Measurements from ENCODE around the gene IGFL2.
"Not testable (repeated sequence)": the region's sequence is repeated elsewhere in the genome, so short reads cannot be mapped to it uniquely, and the experiment has no call there.

The IGFL2 gene

GRCh38 chr19:46147791-46148288 lies at the start of gene IGFL2:
Gene IGFL2 (plus strand): TSS chr19:46148238. CDS start chr19:46148279, 41 bp downstream.
- DNase-seq (ENCODE audit: low read depth in 2 of 2, low spot score in 1 of 2) = no peak

DNA sequence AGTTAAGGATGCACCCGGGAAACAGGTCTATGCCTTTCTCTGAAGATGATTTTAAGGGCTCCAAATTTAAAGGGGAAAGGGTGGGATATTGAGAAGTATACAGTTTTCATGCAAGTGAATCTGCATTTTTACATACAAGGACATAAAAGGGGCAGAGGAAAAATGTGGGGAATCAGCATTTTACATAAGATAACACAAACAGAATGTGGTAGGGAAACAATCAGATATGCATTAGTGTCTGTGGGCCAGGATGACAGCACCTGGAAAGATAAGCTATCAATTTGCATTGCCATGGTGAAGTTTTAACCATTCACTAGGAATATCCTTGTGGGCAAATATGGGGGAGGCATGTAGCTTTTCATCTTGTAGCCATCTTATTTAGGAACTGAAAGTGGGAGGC lies 47.7 kb upstream of the IGFL2 start:
- DNase-seq (ENCODE audit: low read depth in 2 of 2, low spot score in 1 of 2) = no peak

DNA sequence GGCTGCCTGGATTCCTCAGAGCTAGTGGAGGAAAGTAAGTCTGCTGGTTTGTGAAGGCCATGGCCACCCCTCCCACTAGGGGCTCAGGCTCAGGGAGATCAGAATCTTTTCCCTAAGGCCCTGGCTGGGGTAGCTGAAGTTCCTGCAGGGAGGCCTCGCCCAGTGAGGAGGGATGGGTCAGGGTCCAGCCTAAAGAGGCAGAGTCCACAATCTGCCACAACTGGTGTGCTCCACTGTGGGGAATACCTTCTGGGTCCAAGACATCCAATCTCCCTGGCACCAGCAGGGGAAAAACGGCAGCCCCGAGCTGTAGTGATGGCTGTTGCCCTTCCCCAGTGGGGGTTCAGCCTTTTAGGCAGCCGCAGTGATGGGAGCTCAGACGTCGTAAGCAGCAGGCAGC lies 46.7 kb upstream of the IGFL2 start:
- DNase-seq (ENCODE audit: low read depth in 2 of 2, low spot score in 1 of 2) = no peak

DNA sequence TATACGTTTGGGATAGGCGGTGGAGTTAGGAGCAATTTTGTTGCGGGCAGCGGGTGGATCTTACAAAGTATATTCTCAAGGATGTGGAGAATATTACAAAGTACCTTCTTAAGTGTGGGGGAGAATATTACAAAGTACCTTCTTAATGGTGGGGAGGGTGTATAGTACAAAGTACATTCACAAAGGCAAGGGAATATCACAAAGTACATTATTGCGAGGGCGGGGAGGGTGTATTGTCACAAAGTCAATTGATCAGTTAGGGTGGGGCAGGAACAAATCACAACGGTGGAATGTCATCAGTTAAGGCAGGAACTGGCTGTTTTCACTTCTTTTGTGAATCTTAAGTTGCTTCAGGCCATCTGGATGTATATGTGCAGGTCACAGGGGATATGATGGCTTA lies 45.7 kb upstream of the IGFL2 start:
- DNase-seq (ENCODE audit: low read depth in 2 of 2, low spot score in 1 of 2) = not testable (repeated sequence)

- DNase-seq (ENCODE audit: low read depth in 2 of 2, low spot score in 1 of 2) = no peak
Measured at GRCh38 chr19:46107371-46107770, 40.7 kb upstream of the IGFL2 start.

GRCh38 chr19:46109876-46110275 lies 38.2 kb upstream of the IGFL2 start:
- no peak for DNase-seq (ENCODE audit: low read depth in 2 of 2, low spot score in 1 of 2)

DNA sequence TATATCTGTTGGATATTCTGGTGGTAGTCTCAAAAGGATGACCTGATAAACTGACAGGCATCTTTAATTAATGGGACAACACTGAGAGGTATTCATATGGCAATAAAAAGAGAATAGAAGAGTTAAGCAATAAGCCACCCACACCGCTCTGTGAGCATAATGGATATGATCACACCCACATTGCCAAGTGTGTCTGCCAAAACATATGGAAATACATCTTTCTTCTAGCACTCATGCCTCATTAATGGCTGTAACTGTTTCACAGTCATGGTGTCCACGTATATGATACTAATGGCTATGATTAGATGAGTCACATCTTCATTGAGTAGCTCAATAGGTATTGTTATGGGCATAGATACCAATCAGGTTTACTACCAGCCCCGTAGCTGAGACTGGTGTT lies 36.7 kb upstream of the IGFL2 start:
- DNase-seq (ENCODE audit: low read depth in 2 of 2, low spot score in 1 of 2) = no peak

- no peak for DNase-seq (ENCODE audit: low read depth in 2 of 2, low spot score in 1 of 2)
Measured at GRCh38 chr19:46112527-46112926, 35.5 kb upstream of the IGFL2 start.

- no peak for DNase-seq (ENCODE audit: low read depth in 2 of 2, low spot score in 1 of 2)
Measured at GRCh38 chr19:46113726-46114125, 34.3 kb upstream of the IGFL2 start.

DNA sequence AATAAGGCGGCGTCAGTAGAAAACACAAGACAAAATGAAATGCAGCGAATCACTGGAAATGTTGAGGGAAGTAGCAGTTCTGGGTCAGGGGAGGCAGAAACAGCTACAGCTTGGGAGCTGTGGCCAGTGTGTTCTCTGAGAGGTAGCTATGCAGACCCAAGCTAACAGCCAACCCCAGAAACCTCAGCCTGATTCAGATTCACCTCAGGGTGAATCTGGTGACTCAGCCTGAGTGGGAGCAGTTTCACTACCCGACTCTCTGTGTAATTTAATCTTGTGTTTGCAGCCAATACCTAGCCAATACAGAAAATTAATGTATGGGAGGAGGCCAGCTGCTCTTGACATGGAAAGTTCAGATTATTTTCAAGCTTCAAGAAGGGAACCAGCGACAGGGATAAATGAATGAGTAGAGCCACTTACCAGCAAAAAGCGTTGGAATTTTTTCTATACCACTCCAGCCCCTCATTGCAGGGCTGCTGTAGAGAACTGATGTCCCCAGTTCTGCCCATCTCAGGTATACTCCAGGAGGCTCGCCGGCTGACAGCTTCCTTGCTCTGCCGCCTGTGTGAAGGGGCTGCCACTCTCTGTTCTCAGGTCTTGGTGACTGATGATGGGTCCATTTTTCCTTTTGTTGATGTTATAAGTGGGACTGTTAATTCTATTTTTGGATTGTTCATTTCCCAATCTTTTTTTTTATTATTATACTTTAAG lies 32.5 kb upstream of the IGFL2 start:
- no peak for DNase-seq (ENCODE audit: low read depth in 2 of 2, low spot score in 1 of 2)

DNA sequence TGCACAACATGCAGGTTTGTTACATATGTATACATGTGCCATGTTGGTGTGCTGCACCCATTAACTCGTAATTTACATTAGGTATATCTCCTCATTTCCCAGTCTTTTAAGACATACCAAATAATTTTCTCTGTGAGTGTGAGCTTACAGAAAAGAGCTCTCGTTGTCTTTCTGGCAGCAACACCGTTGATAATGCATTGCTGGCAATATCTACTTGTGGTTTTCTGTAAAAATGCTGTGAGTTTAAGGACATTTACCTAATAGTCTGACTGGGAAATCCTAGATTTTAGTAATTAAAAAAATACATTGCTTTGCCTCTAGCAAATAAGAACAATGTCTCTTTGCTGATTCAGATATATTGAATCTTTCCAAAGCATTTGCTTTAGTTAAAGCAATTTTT lies 31.9 kb upstream of the IGFL2 start:
- no peak for DNase-seq (ENCODE audit: low read depth in 2 of 2, low spot score in 1 of 2)

DNA sequence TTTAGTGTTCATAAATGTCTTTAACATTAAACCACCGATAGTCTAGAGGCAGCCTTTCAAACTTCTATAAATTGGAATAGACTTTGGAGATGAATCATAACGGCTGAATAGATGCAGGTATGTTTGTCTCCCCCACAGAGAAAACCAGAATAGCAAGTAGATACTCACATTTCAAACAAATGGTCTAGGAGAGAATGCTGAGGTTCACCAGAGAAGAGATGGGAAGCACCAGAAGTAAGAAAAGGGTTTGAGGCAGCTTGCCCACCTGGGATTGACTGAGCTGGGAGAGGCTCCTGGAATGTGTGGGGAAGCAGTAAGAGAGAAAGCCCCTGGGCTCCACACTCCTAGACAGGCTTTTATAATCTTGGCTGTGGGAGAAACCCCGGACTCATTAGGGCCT lies 29.9 kb upstream of the IGFL2 start:
- DNase-seq (ENCODE audit: low read depth in 2 of 2, low spot score in 1 of 2) = no peak

GRCh38 chr19:46124638-46125115 lies 23.4 kb upstream of the IGFL2 start, which contains the start of gene IGFL3:
Gene IGFL3 (minus strand): TSS chr19:46124688. CDS start chr19:46124649, 39 bp downstream.
- DNase-seq (ENCODE audit: low read depth in 2 of 2, low spot score in 1 of 2) = no peak

- DNase-seq (ENCODE audit: low read depth in 2 of 2, low spot score in 1 of 2) = no peak
Measured at GRCh38 chr19:46125447-46125846, 22.6 kb upstream of the IGFL2 start.

- no peak for DNase-seq (ENCODE audit: low read depth in 2 of 2, low spot score in 1 of 2)
Measured at GRCh38 chr19:46126086-46126580, 21.9 kb upstream of the IGFL2 start.

GRCh38 chr19:46131485-46132143 lies 16.4 kb upstream of the IGFL2 start:
- no peak for DNase-seq (ENCODE audit: low read depth in 2 of 2, low spot score in 1 of 2)

GRCh38 chr19:46132508-46133100 lies 15.4 kb upstream of the IGFL2 start:
- no peak for DNase-seq (ENCODE audit: low read depth in 2 of 2, low spot score in 1 of 2)

- no peak for DNase-seq (ENCODE audit: low read depth in 2 of 2, low spot score in 1 of 2)
Measured at GRCh38 chr19:46133101-46133627, 14.9 kb upstream of the IGFL2 start.

DNA sequence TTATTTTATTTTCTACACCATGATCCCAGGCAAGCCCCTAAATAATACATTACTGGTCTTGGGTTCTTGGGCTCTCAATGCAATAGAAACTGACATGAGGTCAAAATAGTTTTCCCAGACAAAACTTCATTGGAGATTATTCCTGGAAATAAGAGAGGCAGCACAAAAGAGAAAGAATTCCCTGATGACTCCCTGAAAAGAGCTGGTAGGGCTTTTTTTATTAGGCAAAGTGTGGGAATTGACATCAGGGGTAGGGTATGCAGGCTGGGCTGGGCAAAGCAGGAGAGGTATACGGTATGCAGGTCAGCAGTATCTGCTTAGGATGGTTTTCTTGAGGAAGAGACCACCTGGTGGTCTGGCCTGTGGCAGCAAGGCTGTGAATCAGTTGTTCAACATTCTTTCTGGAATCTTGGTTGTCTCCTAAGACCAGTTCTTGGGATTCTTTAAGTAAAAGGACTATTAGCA lies 14.2 kb upstream of the IGFL2 start:
- DNase-seq (ENCODE audit: low read depth in 2 of 2, low spot score in 1 of 2) = no peak

DNA sequence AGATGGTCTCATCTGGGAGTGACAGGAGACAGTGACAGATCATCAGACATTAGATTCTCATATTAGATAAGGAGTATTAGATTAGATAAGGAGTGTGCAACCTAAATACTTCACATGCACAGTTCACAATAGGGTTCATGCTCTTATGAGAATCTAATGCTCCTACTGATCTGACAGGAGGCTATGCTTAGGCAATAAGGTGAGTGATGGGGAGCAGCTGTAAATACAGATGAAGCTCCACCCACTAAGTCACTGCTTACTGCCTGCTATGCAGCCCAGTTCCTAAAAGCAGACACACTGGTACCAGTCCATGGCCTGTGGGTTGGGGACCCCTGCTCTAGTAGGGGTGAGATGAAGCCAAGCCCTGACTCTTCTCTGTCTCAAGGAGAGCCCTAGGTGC lies 13.5 kb upstream of the IGFL2 start:
- no peak for DNase-seq (ENCODE audit: low read depth in 2 of 2, low spot score in 1 of 2)

GRCh38 chr19:46137915-46138473 lies 10.0 kb upstream of the IGFL2 start:
- DNase-seq (ENCODE audit: low read depth in 2 of 2, low spot score in 1 of 2) = no peak
